GM12873 (cell line): ENCODE data around the gene SMIM21.

Source experiments
- TF ChIP-seq, protein P1 (sequence below): IDR thresholded peaks from 2 replicates; pipeline ENCODE4 v1.5.1; 2012; ENCODE audit warnings: low read depth, mild to moderate bottlenecking, moderate library complexity, low read length, control low read depth; ENCODE audit not compliant: insufficient read depth; ENCODE audit errors: missing control alignments

The SMIM21 gene

DNA sequence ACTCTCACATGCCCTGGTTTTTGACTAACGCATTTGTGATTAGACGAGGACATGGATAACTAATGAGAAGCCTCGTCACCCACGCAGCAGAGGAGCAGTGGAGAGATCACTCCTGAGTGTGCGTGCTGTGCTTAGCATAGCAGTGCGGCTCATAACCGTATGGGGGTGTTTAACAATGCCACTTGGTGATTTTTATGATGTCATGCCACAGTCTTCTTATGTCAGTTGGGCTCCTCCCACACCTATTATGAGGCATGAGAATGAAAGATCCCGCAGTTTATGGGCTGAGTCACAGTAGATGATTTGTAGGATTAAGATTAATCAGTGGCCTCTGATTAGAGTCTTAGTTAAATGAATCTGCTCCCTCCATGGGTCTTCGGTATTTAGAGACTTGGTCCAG lies 2.5 kb upstream of the SMIM21 start:
- TF ChIP-seq, protein P1, sequence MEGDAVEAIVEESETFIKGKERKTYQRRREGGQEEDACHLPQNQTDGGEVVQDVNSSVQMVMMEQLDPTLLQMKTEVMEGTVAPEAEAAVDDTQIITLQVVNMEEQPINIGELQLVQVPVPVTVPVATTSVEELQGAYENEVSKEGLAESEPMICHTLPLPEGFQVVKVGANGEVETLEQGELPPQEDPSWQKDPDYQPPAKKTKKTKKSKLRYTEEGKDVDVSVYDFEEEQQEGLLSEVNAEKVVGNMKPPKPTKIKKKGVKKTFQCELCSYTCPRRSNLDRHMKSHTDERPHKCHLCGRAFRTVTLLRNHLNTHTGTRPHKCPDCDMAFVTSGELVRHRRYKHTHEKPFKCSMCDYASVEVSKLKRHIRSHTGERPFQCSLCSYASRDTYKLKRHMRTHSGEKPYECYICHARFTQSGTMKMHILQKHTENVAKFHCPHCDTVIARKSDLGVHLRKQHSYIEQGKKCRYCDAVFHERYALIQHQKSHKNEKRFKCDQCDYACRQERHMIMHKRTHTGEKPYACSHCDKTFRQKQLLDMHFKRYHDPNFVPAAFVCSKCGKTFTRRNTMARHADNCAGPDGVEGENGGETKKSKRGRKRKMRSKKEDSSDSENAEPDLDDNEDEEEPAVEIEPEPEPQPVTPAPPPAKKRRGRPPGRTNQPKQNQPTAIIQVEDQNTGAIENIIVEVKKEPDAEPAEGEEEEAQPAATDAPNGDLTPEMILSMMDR = no peak

DNA sequence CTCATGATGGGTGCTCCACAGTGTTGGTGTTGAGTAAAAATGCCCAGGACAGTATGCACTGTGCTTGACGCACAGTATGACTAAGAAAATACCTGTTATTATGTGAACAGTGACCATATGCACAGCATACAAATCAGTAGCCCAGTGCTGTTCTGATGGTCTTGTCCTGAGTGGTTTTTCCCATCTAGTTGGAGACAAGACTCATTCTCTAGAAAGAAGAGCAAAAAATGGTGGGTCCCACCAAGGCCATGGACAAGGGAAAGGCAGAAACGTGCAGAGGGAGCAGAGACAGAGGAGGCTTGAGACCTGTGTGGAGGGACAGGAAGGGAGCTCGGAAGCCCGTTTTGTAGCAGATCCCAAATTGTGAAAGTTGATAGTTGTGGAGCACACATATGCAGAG lies 987 bp upstream of the SMIM21 start:
- TF ChIP-seq, protein P1 = no peak

DNA sequence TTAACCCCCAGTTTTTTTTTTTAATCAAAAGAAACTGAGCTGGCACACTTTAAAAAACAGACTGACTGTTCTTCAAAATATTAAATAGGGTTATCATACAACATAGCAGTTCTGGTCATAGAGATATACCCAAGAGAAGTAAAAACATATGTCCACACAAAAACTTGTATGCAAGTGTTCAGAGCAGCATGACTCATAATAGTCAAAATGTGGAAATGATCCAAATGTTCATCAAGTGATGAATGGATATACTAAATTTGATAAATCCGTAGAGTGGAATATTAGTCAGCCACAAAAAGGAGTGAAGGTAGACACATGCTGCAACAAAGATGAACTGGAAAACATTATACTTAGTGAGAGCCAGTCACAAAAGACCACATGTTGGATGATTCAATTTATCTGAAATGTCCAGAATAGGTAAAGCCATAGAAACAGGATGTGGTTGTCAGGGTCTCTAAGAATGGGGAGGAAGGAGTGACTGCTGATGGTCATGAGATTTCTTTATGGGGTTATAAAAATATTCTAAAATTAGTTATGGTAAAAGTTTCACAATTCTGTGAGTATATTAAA lies 5.1 kb downstream of the SMIM21 start:
- TF ChIP-seq, protein P1 = no peak

DNA sequence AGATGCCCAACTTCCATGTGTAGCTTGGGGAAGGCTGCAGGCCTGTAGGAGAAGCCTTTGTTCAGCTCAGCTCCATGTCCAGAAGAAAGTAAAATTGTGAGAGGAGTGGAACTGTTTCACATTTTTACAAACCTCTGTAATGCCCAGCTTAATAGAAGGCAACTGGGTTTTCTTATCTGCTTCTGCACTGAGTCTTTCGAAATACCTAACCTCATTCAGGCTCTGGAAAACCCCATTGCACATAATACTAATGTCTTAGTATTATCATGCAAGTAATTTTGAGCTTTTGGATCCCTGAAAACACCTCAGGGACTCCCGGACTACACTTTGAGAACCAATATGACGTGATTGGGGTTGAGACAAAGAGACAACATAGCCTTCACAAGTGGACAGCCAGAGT lies 5.8 kb downstream of the SMIM21 start:
- TF ChIP-seq, protein P1 = no peak

DNA sequence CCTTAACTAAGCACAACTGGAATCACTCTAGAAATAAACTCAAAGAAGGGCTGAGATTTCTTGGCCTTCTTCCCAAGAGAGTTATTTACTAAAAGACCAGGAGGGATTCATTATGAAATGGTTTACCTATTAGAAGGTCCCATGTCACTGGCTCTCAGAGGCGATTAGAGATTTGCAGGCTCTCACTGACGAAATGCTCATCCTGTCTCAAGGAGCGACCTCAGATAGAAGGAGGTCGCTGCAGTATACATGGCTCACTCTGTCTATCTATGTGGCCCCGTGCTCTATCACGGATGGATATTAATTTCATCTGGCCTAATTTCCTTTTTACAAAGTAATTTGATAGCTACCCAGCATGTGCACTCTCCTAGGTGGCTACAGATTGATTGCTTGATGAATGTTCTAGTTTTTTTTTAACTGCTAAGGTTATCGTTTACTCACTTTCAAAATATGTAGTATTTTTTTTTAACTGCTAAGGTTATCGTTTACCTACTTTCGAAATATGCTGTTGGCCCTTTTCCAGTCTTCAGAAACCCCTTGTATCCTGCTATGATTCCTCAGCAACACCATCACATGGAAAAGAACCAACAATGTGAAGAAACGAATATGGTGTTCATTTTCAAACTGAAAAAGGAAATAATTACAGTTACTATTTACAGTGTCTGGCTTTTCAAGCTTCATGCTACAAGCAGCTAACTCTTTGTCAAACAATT lies 9.1 kb downstream of the SMIM21 start:
- TF ChIP-seq, protein P1 = no peak

DNA sequence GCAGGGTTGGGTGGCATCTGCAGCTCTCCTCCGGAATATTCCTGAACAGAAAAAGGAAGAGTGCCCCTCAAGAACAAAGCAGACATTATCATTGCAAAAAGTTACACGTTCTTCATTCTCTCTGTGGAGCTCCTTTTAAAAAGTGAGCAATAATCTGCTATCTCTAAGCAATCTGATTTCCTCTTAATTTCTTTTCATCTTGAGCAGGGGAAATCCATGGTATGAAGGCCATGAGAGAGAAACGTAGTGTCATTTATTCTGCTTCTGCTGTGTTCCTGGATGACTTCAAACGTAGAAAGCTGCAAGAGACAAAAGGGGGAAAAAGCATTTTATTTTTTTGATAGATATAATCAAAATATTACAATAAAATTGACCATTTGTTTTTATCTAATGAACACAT lies 16.9 kb downstream of the SMIM21 start:
- TF ChIP-seq, protein P1 = no peak

DNA sequence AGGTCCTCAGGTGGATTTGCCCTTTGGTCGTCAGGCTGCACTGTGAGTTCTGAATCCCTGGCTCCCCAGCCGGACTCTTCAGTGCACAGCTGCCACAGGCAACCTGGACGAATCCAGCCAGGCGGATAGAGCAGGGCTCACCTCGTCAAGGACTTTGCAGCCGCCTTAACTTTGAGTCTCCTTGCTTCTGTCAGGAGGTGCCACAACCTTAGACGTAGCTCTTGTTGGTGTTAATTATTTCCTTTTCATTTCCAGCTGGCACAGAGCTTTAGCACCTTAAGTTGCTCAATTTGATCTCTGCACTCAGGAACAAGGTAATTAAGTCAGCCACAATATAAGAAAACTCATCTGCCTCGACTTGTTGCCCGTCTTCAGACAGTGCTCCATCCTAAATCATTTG lies 17.7 kb downstream of the SMIM21 start:
- TF ChIP-seq, protein P1 = no peak
